ENCODE results near the gene MPL.

Gene MPL

DNA sequence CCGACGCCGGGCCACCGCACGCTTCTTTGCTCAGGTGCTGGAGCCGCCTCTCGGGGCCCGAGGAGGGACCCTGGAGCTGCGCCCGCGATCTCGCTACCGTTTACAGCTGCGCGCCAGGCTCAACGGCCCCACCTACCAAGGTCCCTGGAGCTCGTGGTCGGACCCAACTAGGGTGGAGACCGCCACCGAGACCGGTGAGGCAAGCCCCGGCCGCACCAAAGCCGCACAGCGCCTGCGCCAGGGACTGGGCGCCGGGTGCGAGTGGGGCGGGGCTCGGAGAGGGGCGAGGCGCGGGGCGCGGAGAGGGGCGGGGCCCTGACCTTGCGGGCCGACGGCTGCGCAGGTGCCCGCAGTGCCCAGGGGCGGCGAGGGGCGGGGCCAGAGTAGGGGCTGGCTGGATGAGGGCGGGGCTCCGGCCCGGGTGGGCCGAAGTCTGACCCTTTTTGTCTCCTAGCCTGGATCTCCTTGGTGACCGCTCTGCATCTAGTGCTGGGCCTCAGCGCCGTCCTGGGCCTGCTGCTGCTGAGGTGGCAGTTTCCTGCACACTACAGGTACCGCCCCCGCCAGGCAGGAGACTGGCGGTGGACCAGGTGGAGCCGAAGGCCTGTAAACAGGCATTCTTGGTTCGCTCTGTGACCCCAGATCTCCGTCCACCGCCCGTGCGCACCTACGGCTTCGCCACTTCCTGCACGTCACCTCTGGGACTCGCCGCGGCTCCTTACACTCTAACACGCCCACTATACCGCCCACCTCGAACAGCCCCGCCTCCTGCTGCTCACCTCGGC, 11.4 kb downstream of the MPL start (continued):
- TF ChIP-seq, protein P1, sequence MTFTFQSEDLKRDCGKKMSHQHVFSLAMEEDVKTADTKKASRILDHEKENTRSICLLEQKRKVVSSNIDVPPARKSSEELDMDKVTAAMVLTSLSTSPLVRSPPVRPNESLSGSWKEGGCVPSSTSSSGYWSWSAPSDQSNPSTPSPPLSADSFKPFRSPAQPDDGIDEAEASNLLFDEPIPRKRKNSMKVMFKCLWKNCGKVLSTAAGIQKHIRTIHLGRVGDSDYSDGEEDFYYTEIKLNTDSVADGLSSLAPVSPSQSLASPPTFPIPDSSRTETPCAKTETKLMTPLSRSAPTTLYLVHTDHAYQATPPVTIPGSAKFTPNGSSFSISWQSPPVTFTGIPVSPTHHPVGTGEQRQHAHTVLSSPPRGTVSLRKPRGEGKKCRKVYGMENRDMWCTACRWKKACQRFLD (tag by site-specific recombination; IDR thresholded peaks at IDR 0.05) = no peak
- TF ChIP-seq ZNF677 (tag by site-specific recombination; IDR thresholded peaks at IDR 0.05) = no peak
- TF ChIP-seq, protein P2, sequence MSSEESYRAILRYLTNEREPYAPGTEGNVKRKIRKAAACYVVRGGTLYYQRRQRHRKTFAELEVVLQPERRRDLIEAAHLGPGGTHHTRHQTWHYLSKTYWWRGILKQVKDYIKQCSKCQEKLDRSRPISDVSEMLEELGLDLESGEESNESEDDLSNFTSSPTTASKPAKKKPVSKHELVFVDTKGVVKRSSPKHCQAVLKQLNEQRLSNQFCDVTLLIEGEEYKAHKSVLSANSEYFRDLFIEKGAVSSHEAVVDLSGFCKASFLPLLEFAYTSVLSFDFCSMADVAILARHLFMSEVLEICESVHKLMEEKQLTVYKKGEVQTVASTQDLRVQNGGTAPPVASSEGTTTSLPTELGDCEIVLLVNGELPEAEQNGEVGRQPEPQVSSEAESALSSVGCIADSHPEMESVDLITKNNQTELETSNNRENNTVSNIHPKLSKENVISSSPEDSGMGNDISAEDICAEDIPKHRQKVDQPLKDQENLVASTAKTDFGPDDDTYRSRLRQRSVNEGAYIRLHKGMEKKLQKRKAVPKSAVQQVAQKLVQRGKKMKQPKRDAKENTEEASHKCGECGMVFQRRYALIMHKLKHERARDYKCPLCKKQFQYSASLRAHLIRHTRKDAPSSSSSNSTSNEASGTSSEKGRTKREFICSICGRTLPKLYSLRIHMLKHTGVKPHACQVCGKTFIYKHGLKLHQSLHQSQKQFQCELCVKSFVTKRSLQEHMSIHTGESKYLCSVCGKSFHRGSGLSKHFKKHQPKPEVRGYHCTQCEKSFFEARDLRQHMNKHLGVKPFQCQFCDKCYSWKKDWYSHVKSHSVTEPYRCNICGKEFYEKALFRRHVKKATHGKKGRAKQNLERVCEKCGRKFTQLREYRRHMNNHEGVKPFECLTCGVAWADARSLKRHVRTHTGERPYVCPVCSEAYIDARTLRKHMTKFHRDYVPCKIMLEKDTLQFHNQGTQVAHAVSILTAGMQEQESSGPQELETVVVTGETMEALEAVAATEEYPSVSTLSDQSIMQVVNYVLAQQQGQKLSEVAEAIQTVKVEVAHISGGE (tag by site-specific recombination; conservative IDR thresholded peaks at IDR 0.05; ENCODE audit: low read depth) = peak; percentile 91
- no peak for TF ChIP-seq MZF1 (tag by site-specific recombination; IDR thresholded peaks at IDR 0.05; ENCODE audit: borderline replicate concordance)
- TF ChIP-seq, protein P3, sequence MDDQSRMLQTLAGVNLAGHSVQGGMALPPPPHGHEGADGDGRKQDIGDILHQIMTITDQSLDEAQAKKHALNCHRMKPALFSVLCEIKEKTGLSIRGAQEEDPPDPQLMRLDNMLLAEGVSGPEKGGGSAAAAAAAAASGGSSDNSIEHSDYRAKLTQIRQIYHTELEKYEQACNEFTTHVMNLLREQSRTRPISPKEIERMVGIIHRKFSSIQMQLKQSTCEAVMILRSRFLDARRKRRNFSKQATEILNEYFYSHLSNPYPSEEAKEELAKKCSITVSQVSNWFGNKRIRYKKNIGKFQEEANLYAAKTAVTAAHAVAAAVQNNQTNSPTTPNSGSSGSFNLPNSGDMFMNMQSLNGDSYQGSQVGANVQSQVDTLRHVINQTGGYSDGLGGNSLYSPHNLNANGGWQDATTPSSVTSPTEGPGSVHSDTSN (CRISPR knock-in tag; IDR thresholded peaks at IDR 0.05) = 0 out of 2 replicates have a peak, but pooled peaks have one; percentile 19
- TF ChIP-seq, protein P4, sequence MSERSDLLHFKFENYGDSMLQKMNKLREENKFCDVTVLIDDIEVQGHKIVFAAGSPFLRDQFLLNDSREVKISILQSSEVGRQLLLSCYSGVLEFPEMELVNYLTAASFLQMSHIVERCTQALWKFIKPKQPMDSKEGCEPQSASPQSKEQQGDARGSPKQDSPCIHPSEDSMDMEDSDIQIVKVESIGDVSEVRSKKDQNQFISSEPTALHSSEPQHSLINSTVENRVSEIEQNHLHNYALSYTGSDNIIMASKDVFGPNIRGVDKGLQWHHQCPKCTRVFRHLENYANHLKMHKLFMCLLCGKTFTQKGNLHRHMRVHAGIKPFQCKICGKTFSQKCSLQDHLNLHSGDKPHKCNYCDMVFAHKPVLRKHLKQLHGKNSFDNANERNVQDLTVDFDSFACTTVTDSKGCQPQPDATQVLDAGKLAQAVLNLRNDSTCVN (tag by site-specific recombination; optimal IDR thresholded peaks at IDR 0.05) = peak; percentile 78
- TF ChIP-seq GFI1B (tag by site-specific recombination; IDR thresholded peaks at IDR 0.05) = no peak
- TF ChIP-seq ZNF549 (tag by site-specific recombination; IDR thresholded peaks at IDR 0.05) = no peak
- no peak for TF ChIP-seq ZNF621 (tag by site-specific recombination; IDR thresholded peaks at IDR 0.05)
- peak; percentile 57; the same call in 1 of the 2 replicates for TF ChIP-seq ZNF843 (tag by site-specific recombination; IDR thresholded peaks at IDR 0.05)
- TF ChIP-seq ZNF670 (tag by site-specific recombination; IDR thresholded peaks at IDR 0.05; ENCODE audit: low read depth) = no peak
- TF ChIP-seq, protein P5, sequence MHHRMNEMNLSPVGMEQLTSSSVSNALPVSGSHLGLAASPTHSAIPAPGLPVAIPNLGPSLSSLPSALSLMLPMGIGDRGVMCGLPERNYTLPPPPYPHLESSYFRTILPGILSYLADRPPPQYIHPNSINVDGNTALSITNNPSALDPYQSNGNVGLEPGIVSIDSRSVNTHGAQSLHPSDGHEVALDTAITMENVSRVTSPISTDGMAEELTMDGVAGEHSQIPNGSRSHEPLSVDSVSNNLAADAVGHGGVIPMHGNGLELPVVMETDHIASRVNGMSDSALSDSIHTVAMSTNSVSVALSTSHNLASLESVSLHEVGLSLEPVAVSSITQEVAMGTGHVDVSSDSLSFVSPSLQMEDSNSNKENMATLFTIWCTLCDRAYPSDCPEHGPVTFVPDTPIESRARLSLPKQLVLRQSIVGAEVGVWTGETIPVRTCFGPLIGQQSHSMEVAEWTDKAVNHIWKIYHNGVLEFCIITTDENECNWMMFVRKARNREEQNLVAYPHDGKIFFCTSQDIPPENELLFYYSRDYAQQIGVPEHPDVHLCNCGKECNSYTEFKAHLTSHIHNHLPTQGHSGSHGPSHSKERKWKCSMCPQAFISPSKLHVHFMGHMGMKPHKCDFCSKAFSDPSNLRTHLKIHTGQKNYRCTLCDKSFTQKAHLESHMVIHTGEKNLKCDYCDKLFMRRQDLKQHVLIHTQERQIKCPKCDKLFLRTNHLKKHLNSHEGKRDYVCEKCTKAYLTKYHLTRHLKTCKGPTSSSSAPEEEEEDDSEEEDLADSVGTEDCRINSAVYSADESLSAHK (tag by site-specific recombination; IDR thresholded peaks at IDR 0.05) = no peak
- TF ChIP-seq ZNF248 (tag by site-specific recombination; IDR thresholded peaks at IDR 0.05) = no peak
- no peak for TF ChIP-seq ZNF548 (tag by site-specific recombination; IDR thresholded peaks at IDR 0.05)
- TF ChIP-seq ZNF132 (tag by site-specific recombination; IDR thresholded peaks at IDR 0.05; ENCODE audit: borderline replicate concordance) = no peak
- 0 out of 2 replicates have a peak, but pooled peaks have one; percentile 18 for TF ChIP-seq YY2 (tag by site-specific recombination; IDR thresholded peaks at IDR 0.05)
- TF ChIP-seq, protein P6, sequence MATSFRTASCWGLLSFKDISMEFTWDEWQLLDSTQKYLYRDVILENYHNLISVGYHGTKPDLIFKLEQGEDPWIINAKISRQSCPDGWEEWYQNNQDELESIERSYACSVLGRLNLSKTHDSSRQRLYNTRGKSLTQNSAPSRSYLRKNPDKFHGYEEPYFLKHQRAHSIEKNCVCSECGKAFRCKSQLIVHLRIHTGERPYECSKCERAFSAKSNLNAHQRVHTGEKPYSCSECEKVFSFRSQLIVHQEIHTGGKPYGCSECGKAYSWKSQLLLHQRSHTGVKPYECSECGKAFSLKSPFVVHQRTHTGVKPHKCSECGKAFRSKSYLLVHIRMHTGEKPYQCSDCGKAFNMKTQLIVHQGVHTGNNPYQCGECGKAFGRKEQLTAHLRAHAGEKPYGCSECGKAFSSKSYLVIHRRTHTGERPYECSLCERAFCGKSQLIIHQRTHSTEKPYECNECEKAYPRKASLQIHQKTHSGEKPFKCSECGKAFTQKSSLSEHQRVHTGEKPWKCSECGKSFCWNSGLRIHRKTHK (tag by site-specific recombination; IDR thresholded peaks at IDR 0.05) = no peak
- no peak for TF ChIP-seq ZNF19 (tag by site-specific recombination; IDR thresholded peaks at IDR 0.05; ENCODE audit: low read depth)
- TF ChIP-seq ZNF354C (tag by site-specific recombination; IDR thresholded peaks at IDR 0.05; ENCODE audit: borderline replicate concordance, low read depth) = no peak
- no peak for TF ChIP-seq ZNF521 (tag by site-specific recombination; IDR thresholded peaks at IDR 0.05)
- no peak for TF ChIP-seq ZBTB1 (tag by site-specific recombination; IDR thresholded peaks at IDR 0.05)
- no peak for TF ChIP-seq YY1 (tag by site-specific recombination; IDR thresholded peaks at IDR 0.05)
- TF ChIP-seq ZSCAN16 (tag by site-specific recombination; IDR thresholded peaks at IDR 0.05) = no peak
- TF ChIP-seq ZNF626 (tag by site-specific recombination; IDR thresholded peaks at IDR 0.05) = no peak
- no peak for TF ChIP-seq ZNF146 (tag by site-specific recombination; IDR thresholded peaks at IDR 0.05)
- TF ChIP-seq ZNF157 (tag by site-specific recombination; IDR thresholded peaks at IDR 0.05) = no peak
- peak; percentile 58 for TF ChIP-seq ZXDB (tag by site-specific recombination; IDR thresholded peaks at IDR 0.05)
- no peak for TF ChIP-seq ZFP37 (tag by site-specific recombination; IDR thresholded peaks at IDR 0.05)
- TF ChIP-seq OVOL3 (tag by site-specific recombination; IDR thresholded peaks at IDR 0.05) = no peak
- no peak for TF ChIP-seq ZNF571 (tag by site-specific recombination; IDR thresholded peaks at IDR 0.05)

Data from HEK293 (cell line).